C1 segment of cervical spinal cord (tissue), 14 donors: ENCODE results near the gene GRK3.
A peak's percentile ranks its signal among the peaks of the same experiment; 100 is the strongest.

Source experiments
- DNase-seq, 14 donors: peaks; one replicate each; lab custom pipeline; 2025; lab: John Stamatoyannopoulos, UW

Gene GRK3

GRCh38 chr22:25729016-25729995 is 164.8 kb downstream of the GRK3 start:
- DNase-seq, result no peak

GRCh38 chr22:25735650-25736049 is 171.2 kb downstream of the GRK3 start:
- DNase-seq, result no peak

- DNase-seq, result no peak
These were observed 172.0 kb downstream of the GRK3 start for GRCh38 chr22:25736378-25737011.

- DNase-seq, result no peak
These were observed 175.3 kb downstream of the GRK3 start for GRCh38 chr22:25739659-25740344.

GRCh38 chr22:25741692-25742626 is 177.5 kb downstream of the GRK3 start, which contains the start of gene MYO18B:
MYO18B (plus strand) TSS chr22:25742188; CDS start chr22:25761093, 18,905 bp downstream.
- no peak for DNase-seq

GRCh38 chr22:25742918-25743708 is 178.6 kb downstream of the GRK3 start:
- DNase-seq, result no peak

- no peak for DNase-seq
These were observed 180.2 kb downstream of the GRK3 start for GRCh38 chr22:25744694-25745093.

GRCh38 chr22:25745341-25746011 is 181.0 kb downstream of the GRK3 start:
- no peak for DNase-seq

- DNase-seq, result no peak
These were observed 181.5 kb downstream of the GRK3 start for GRCh38 chr22:25746012-25746373.

GRCh38 chr22:25747245-25747944 is 182.9 kb downstream of the GRK3 start:
- peak in 1 of 14 donors; percentile 77 for DNase-seq

GRCh38 chr22:25748140-25748539 is 183.7 kb downstream of the GRK3 start:
- DNase-seq, result no peak

GRCh38 chr22:25748704-25749103 is 184.2 kb downstream of the GRK3 start:
- DNase-seq, result no peak

- DNase-seq, result no peak
These were observed 185.1 kb downstream of the GRK3 start for GRCh38 chr22:25749420-25750169.

- no peak for DNase-seq
These were observed 186.2 kb downstream of the GRK3 start for GRCh38 chr22:25750569-25751173.

GRCh38 chr22:25751174-25751581 is 186.7 kb downstream of the GRK3 start:
- DNase-seq, result no peak

- DNase-seq, result no peak
These were observed 188.2 kb downstream of the GRK3 start for GRCh38 chr22:25752615-25753214.

- DNase-seq, result no peak
These were observed 188.8 kb downstream of the GRK3 start for GRCh38 chr22:25753252-25753651.
